ENCODE data around the gene CTNNA2. TPM values are rescaled to one million over a fixed set of nuclear protein-coding genes. Genes with fewer than 3 reads are reported as not detected.

CTNNA2 gene
- total and polyA plus RNA-seq, 2 of the 8 experiments (the other 6 are each of a cell fraction or from before 2014, with no cell fraction given): 3.9 to 9.0 TPM

GRCh38 chr2:80266231-80266630 is 753.4 kb downstream of the CTNNA2 start:
- H3K79me1 ChIP-seq (ENCODE audit: low read depth, low read length): no peaks in the 10 kb centered on the region
- CTCF ChIA-PET (ENCODE audit: partially characterized antibody): interaction anchor here (1.1 to 2.4 kb wide), 2 partner anchors 9 to 10 kb away, joined by 3 to 6 read pairs; no protein-coding TSS in a partner anchor
- H2BK15ac ChIP-seq (ENCODE audit: low read length): no peak overlapping the region
- no peak overlapping the region for H4K8ac ChIP-seq (ENCODE audit: extremely low read depth, insufficient read depth, low read length)
- H3K27me3 ChIP-seq (replicated peaks in 1 of 4; ENCODE audit: control insufficient read depth in 3 of 4, extremely low read depth in 1 of 4, insufficient read depth in 3 of 4, low read length in 3 of 4): no peaks in the 10 kb centered on the region
- no peak overlapping the region for H2AK5ac ChIP-seq (ENCODE audit: low read depth, low read length)
- FAIRE-seq: no peak
- no peak overlapping the region for H4K5ac ChIP-seq (ENCODE audit: insufficient read length, low read depth, low read length)
- no peak overlapping the region for H3K18ac ChIP-seq (ENCODE audit: extremely low read depth, low read length)
- no peak overlapping the region for H3K4me3 ChIP-seq (ENCODE audit: extremely low read depth in 1 of 4, insufficient read depth in 2 of 4, low read depth in 3 of 4, low read length in 4 of 4)
- no peaks in the 10 kb centered on the region for H3K4me1 ChIP-seq (replicated peaks in 1 of 4; ENCODE audit: control insufficient read depth in 3 of 4, insufficient read depth in 4 of 4, low read length in 3 of 4)
- no peaks in the 10 kb centered on the region for H3K36me3 ChIP-seq (ENCODE audit: control insufficient read depth in 2 of 4, insufficient read depth in 4 of 4, low read length in 3 of 4)
- H3K4ac ChIP-seq (replicated peaks; ENCODE audit: insufficient read length, low read depth, low read length): no peak overlapping the region
- H3K9me3 ChIP-seq (ENCODE audit: insufficient read depth in 2 of 2, low read depth in 1 of 2, low read length in 1 of 2): no peaks in the 10 kb centered on the region; a peak in 1 of 4 replicates
- H4K91ac ChIP-seq (replicated peaks; ENCODE audit: insufficient read length, low read length): no peak overlapping the region
- H2BK5ac ChIP-seq (ENCODE audit: low read depth, low read length): no peak overlapping the region
- DNase-seq (ENCODE audit: low read depth in 1 of 2, low spot score in 2 of 2): no peak
- no peak overlapping the region for H3K9ac ChIP-seq (replicated peaks in 1 of 4; ENCODE audit: extremely low read depth in 1 of 4, low read depth in 3 of 4, low read length in 3 of 4)
- no peak overlapping the region for H2BK20ac ChIP-seq (ENCODE audit: low read length)
- no peak overlapping the region for H3K14ac ChIP-seq (ENCODE audit: insufficient read length)
- no peak overlapping the region for H2BK120ac ChIP-seq (replicated peaks; ENCODE audit: low read depth, low read length)
- no peak overlapping the region for H3K4me2 ChIP-seq (ENCODE audit: insufficient read depth in 1 of 2, low read depth in 2 of 2, low read length in 2 of 2)
- no peak overlapping the region for H2AFZ ChIP-seq (ENCODE audit: low read length)
- no peak overlapping the region for H2BK12ac ChIP-seq (ENCODE audit: low read depth, low read length)
- H3K23ac ChIP-seq (ENCODE audit: insufficient read length): no peak overlapping the region
- H3K23me2 ChIP-seq (ENCODE audit: low read depth, low read length): no peaks in the 10 kb centered on the region; the same call in 1 of the 2 replicates
- H3K27ac ChIP-seq (ENCODE audit: low read depth, low read length): no peak overlapping the region
- POLR2A ChIA-PET (ENCODE audit: partially characterized antibody): no interaction called here
- H3K56ac ChIP-seq (replicated peaks; ENCODE audit: insufficient read length, low read depth, low read length): no peak overlapping the region
- no peaks in the 10 kb centered on the region for H3K79me2 ChIP-seq (ENCODE audit: control insufficient read depth in 1 of 2, insufficient read depth in 2 of 2, low read length in 2 of 2)
- no peaks in the 10 kb centered on the region for H4K20me1 ChIP-seq (replicated peaks in 1 of 2; ENCODE audit: control insufficient read depth in 1 of 2, insufficient read depth in 2 of 2, low read length in 2 of 2)
- WGBS, 2 experiments (ENCODE audit: extremely low coverage in 1 of 2, insufficient coverage in 1 of 2, insufficient read length in 1 of 2, insufficient replicate concordance in 2 of 2, low coverage in 1 of 2, low lambda C conversion rate in 2 of 2, missing lambda C conversion rate in 1 of 2): 93% methylated on average over 6 of the region's 6 CpGs; no CpG with 5 or more reads in 1 of the 2 experiments
- TF ChIP-seq RAD21 (IDR thresholded peaks at IDR 0.05 in 1 of 2, conservative IDR thresholded peaks at IDR 0.05 in 1 of 2; ENCODE audit: low read depth in 2 of 2, low read length in 2 of 2) (no peak), GTF2F1 (IDR thresholded peaks at IDR 0.05; ENCODE audit: borderline replicate concordance, low read depth, low read length) (no peak), MAX (IDR thresholded peaks at IDR 0.05) (no peak), SP1 (IDR thresholded peaks at IDR 0.05; ENCODE audit: low read depth, low read length) (no peak), ASH2L (IDR thresholded peaks at IDR 0.05; ENCODE audit: low read length) (no peak), MAFK (IDR thresholded peaks at IDR 0.05; ENCODE audit: low read depth, low read length) (no peak), ATF3 (IDR thresholded peaks at IDR 0.05; ENCODE audit: insufficient read depth, low read depth, low read length) (no peak), E2F6 (IDR thresholded peaks at IDR 0.05) (no peak), ATF2 (IDR thresholded peaks at IDR 0.05; ENCODE audit: low read length) (no peak), POU5F1 (IDR thresholded peaks at IDR 0.05; ENCODE audit: low read depth, low read length) (no peak), POLR2A (IDR thresholded peaks at IDR 0.05; ENCODE audit: control extremely low read depth in 1 of 2, low read depth in 2 of 2, low read length in 2 of 2) (no peak), HDAC6 (IDR thresholded peaks at IDR 0.05; ENCODE audit: low read depth, low read length) (no peak)

Measured in H1 (cell line).